Thyroid gland (tissue), 4 donors: ENCODE measurements around the gene ALPL.
"Not testable (repeated sequence)": the region's sequence is repeated elsewhere in the genome, so short reads cannot be mapped to it uniquely, and the experiment has no call there.

ENCODE experiments used
- CTCF ChIP-seq, 6 experiments: fragments of 200-600 bp in 3 of 6; fragments of 450-650 bp in 3 of 6; sonication (generic) in 3 of 6; IDR thresholded peaks; one replicate each; pipeline ENCODE4 v1.5.1; 2016 to 2019; ENCODE audit warnings: antibody characterized with exemption in 6 of 6, mild to moderate bottlenecking in 2 of 6, inconsistent platforms in 1 of 6, moderate library complexity in 1 of 6
- POLR2A ChIP-seq, 2 donors: fragments of 450-650 bp; IDR thresholded peaks; one replicate each; pipeline ENCODE4 v1.6.1; 2017; ENCODE audit warnings: antibody characterized with exemption in 2 of 2, mild to moderate bottlenecking in 2 of 2, moderate library complexity in 1 of 2

DNA sequence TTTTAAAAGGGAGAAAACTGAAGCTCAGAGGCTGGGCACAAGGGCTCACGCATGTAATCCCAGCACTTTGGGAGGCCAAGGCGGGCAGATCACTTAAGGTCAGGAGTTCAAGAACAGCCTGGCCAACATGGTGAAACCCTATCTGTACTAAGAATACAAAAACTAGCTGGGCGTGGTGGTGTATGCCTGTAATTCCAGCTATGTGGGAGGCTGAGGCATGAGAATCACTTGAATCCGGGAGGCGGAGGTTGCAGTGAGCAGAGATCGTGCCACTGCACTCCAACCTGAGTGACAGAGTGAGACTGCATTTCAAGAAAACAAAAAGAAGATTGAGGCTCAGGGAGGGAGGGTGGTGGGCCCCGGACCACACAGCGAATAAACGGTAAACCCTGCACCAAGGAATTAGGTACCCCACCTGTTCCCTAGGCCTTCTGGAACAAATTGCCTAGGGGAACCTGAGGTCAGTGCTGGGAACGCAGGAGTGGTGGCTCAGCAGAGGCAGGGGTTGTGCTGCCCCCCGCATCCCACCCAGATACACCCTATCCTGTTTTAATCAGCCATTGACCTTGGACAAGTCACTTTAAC lies 10.4 kb downstream of the ALPL start:
- not testable (repeated sequence) for TF ChIP-seq POLR2A, CTCF (IDR thresholded peaks at IDR 0.05)
